Naive thymus-derived CD8-positive, alpha-beta T cell (primary cell): ENCODE measurements around the gene AMOTL2. TPM values are rescaled to one million over a fixed set of nuclear protein-coding genes. Genes with fewer than 3 reads are reported as not detected.

Source experiments
- ATAC-seq, 2 donors: fragments of 150-1000 bp; cut with Tn5 transposase in 1 of 2; sonication (Bioruptor Pico), chemical (Tn5 transposase) in 1 of 2; 1 replicate in 1 of 2; 2 replicates in 1 of 2; pipeline ENCODE4 v1.10.0; 2021; ENCODE audit warnings: mild to moderate bottlenecking in 2 of 2, moderate library complexity in 2 of 2
- POLR2A ChIA-PET: fragments of 350-600 bp; sonication (Branson Sonifier 250); formaldehyde crosslinking; loops from one replicate; lab custom pipeline; 2021; ENCODE audit warnings: antibody characterized with exemption; lab: Charles Lee
- DNase-seq, 10 donors: peaks; one replicate each; pipeline versions ENCODE4 v3.0.0 to v3.0.0-alpha.2; 2020 to 2022
- H3K27ac Mint-ChIP-seq, 10 donors: one replicate each; pipeline ENCODE4 v1.8.0; 2020 to 2022; ENCODE audit warnings: mild to moderate bottlenecking in 10 of 10, mixed read lengths in 10 of 10, moderate library complexity in 4 of 10, inconsistent platforms in 1 of 10
- H3K27me3 Mint-ChIP-seq, 5 donors: one replicate each; pipeline ENCODE4 v1.8.0; 2021 to 2022; ENCODE audit warnings: mixed read lengths in 5 of 5
- H3K36me3 Mint-ChIP-seq, 3 donors: one replicate each; pipeline ENCODE4 v1.8.0; 2020 to 2022; ENCODE audit warnings: mixed read lengths in 3 of 3, mild to moderate bottlenecking in 2 of 3, inconsistent platforms in 1 of 3
- H3K4me1 Mint-ChIP-seq, 4 donors: one replicate each; pipeline ENCODE4 v1.8.0; 2021 to 2022; ENCODE audit warnings: mixed read lengths in 4 of 4
- H3K4me3 Mint-ChIP-seq, 10 donors: one replicate each; pipeline ENCODE4 v1.8.0; 2020 to 2022; ENCODE audit warnings: mild to moderate bottlenecking in 10 of 10, mixed read lengths in 10 of 10, moderate library complexity in 6 of 10, inconsistent platforms in 1 of 10
- H3K9me3 Mint-ChIP-seq, 9 donors: one replicate each; pipeline ENCODE4 v1.8.0; 2020 to 2022; ENCODE audit warnings: mixed read lengths in 9 of 9, mild to moderate bottlenecking in 3 of 9, inconsistent platforms in 1 of 9, moderate library complexity in 1 of 9
- polyA plus RNA-seq, 3 donors: library from polyadenylated mRNA; unstranded; fragments of 300-500 nt; fragmentation: Illumina TruSeq; gene quantifications; one replicate each; pipeline ENCODE4 v1.2.3, GENCODE V29; 2021
- total RNA-seq, 8 experiments: library from RNA in 2 of 8; stranded (reverse) in 2 of 8; gene quantifications; one replicate each; pipeline ENCODE4 v1.2.3 and lab custom pipeline; 2021 to 2026

Gene AMOTL2
- total RNA-seq (not detected), polyA plus RNA-seq (not detected), total RNA-seq (lab: John Stamatoyannopoulos, UW) (0 to 0.09 (median 0) reads per million in 6 experiments)

DNA sequence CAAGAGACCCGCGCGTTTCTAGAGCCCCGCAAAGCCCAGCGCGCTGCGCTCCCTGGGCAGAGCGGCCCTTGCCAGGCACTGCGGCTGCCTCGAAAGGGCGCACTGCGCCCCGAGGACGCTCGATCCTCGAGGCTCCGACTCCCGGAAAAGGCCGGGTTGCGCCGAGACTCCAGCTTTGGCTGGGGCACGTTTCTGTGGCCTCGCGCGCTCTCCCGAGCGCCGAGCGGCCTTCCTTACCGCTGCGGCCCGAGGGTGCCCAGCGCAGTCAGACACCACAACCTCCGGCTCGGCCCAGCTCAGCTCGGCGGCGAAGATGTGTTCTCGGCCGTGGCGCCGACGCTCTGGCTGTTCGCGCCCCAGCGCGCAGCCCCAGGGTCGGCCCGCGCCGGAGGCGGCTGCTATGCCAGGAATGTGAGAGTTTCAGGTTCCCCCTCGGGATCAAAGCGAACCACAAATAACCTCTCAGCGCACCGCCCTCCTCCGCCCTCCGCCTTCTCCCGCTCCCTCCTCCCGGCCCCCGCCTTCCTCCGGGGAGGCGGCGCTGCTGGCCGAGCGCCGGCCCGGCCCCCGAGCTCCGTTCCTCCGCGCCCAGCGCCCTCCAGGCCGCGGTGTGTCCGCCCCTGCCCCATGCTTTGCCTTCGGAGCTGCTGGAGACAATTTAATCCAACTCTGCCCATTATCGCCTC lies at the start of gene AMOTL2:
AMOTL2 (minus strand) TSS at position 343 of the 686 bp plus-strand sequence. CDS start 3,014 bp downstream, outside the sequence.
- Mint-ChIP-seq H3K36me3 (peaks cover 0 to 3% (median 0%) of the 10 kb centered on the region in 3 donors), H3K4me3 (peak within 1 kb of the TSS; percentile 68 to 93 (median 81)), H3K9me3 (no peaks in the 10 kb centered on the region), H3K4me1 (peaks cover 7 to 15% (median 10%) of the 10 kb centered on the region in 4 donors), H3K27ac (no peak within 1 kb of the TSS), H3K27me3 (peaks cover 21 to 63% (median 36%) of the 10 kb centered on the region in 5 donors)
- DNase-seq (no peak), ATAC-seq (peak; percentile 33 to 56)
- POLR2A ChIA-PET = interaction anchor here (0.9 kb wide), 1 partner anchor 10 kb away, joined by 3 read pairs; no protein-coding TSS in a partner anchor

DNA sequence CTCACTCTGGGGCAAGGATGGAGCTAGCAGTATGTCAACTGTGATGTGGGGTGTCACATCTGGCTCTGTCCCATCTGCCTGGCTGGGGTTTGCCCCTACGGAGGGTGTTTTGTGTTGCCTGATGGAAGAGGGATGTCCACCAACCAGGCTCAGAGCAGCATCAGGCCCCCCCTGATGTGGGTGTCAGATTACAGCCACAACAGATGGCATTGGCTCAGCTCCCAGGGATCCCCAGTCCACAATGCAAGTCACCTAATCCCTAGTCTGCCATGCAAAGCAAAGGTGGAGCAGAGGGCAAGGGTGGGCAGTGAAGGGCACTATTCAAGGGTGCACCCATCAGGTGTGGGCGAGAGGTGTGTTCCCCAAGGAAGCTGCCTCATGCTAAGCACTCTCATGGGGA lies 48.9 kb upstream of the AMOTL2 start:
- Mint-ChIP-seq H3K27me3 (peaks cover 0 to 7% (median 1%) of the 10 kb centered on the region in 5 donors), H3K4me3 (no peak overlapping the region), H3K4me1 (peaks cover 0 to 6% (median 1%) of the 10 kb centered on the region in 4 donors), H3K9me3 (no peaks in the 10 kb centered on the region), H3K27ac (no peak overlapping the region), H3K36me3 (no peaks in the 10 kb centered on the region)
- DNase-seq = no peak
- POLR2A ChIA-PET = no interaction called here
- ATAC-seq = no peak

DNA sequence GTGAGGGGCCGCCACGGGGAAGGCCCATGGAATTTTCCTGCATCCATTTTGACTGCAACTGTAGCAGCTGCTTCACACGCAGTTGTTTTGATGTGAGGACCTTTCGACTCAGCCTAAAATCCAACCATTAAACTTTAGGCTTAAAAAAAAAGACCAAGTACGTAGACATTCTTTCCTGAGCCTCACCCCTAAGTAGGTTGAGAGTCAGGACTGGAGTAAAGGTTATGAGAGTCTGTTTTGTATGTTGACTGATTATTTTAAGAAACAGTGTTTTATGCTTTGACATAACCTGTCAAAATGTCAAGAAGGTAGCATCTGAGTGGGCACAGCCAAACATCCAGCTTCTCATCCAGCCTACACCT lies 45.7 kb upstream of the AMOTL2 start:
- no peak overlapping the region for H3K27ac Mint-ChIP-seq
- POLR2A ChIA-PET = no interaction called here
- no peak overlapping the region for H3K4me3 Mint-ChIP-seq
- H3K36me3 Mint-ChIP-seq = no peaks in the 10 kb centered on the region
- peaks cover 0 to 2% (median 0%) of the 10 kb centered on the region in 9 donors for H3K9me3 Mint-ChIP-seq
- H3K27me3 Mint-ChIP-seq = peaks cover 0 to 3% (median 0%) of the 10 kb centered on the region in 5 donors
- ATAC-seq = no peak
- H3K4me1 Mint-ChIP-seq = peaks cover 0 to 6% (median 1%) of the 10 kb centered on the region in 4 donors
- no peak for DNase-seq

DNA sequence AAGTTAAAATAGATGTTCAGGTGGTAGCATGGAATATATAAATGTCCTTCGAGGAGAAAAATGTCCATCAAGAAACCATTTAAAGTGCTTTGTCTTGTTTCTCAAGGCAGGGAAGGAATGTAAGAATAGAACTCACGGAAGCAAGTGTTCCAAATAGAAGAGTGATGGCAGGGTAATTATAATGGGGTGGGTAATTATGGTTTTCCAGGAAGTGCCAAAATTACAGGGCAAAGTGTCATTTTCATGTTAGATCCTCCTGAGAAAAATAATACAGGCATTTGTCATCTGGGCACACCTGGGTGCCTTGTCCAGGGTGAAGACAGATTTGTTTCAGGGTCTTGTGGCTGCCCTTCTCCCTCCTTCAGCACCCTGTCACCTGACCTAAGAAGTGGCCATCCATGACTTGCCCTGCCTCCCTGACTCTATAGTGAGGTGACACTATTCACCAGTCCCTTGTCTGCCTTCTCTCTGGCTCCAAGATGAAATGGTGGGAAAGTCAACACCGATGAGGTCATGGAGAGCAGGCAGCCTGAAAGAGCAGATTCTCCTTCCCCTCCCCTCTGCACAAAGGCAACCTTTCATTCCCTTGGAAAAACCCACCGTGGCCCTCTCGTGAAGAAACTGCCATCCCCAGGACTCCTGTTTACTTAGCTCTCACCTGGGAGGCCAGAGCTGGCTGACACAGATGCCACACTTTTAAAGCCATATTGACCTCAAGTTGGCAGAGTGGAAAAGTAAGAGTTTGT lies 45.1 kb upstream of the AMOTL2 start:
- Mint-ChIP-seq H3K27me3 (peaks cover 0 to 6% (median under 1%) of the 10 kb centered on the region in 5 donors), H3K4me1 (peaks cover 0 to 6% (median 1%) of the 10 kb centered on the region in 4 donors), H3K4me3 (no peak overlapping the region), H3K36me3 (peaks cover 0 to 2% (median 0%) of the 10 kb centered on the region in 3 donors), H3K27ac (no peak overlapping the region), H3K9me3 (peaks cover 0 to 7% (median 0%) of the 10 kb centered on the region in 9 donors)
- DNase-seq (no peak), ATAC-seq (no peak)
- POLR2A ChIA-PET = no interaction called here

DNA sequence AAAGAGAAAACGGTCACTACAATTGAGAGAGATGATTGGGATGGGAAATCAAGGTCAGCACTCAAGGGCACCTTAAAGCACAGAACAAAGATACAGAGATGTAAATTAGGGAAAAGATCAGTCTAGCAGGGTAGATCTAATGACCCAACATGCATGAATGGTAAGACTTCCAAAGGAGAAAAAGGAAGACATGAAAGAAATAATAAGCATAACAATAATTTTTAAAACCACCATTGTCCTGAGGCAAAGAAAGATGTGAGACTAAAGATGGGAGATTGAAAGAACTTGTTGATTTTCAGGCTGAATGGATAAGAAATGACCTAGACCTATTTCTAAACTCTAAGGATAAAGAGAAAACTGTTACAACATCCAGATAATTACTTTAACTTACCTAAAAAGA lies 34.8 kb upstream of the AMOTL2 start:
- POLR2A ChIA-PET = no interaction called here
- peaks cover 23 to 66% (median 47%) of the 10 kb centered on the region in 5 donors for H3K27me3 Mint-ChIP-seq

DNA sequence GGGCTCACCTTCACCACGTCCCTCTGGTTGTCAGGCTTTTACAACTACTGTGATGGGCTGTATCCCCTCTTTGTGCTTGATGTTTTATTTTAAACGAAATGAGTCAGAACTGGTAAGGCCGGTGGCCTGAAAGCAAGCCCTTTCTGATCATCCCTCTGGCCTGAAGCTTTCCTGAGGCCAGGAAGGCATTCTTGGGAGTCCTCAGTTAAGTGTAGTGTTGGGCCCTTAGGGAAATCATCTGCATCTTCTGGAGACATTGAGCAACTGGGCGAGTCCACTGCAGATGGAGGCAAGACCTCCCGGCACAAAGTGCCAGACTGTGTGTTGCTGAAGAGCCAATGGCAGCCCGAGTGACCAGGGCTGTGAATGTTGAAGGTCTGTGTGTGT lies 33.0 kb upstream of the AMOTL2 start:
- ATAC-seq = no peak
- Mint-ChIP-seq H3K27me3 (peaks cover 22 to 83% (median 58%) of the 10 kb centered on the region in 5 donors), H3K36me3 (peaks cover 0 to 18% (median under 1%) of the 10 kb centered on the region in 3 donors), H3K4me3 (peak overlapping the region in 1 of 10 donors; percentile 15), H3K4me1 (peaks cover 0 to 10% (median 6%) of the 10 kb centered on the region in 4 donors), H3K27ac (no peak overlapping the region), H3K9me3 (peaks cover 2 to 19% (median 10%) of the 10 kb centered on the region in 9 donors)
- POLR2A ChIA-PET = no interaction called here
- no peak for DNase-seq

More for the DNA sequence above, 34.8 kb upstream of the AMOTL2 start:
- Mint-ChIP-seq H3K36me3 (peaks cover 0 to 1% (median 0%) of the 10 kb centered on the region in 3 donors), H3K9me3 (peaks cover 0 to 5% (median 0%) of the 10 kb centered on the region in 9 donors), H3K4me3 (no peak overlapping the region), H3K27ac (no peak overlapping the region), H3K4me1 (peaks cover 0 to 10% (median 6%) of the 10 kb centered on the region in 4 donors)
- DNase-seq (no peak), ATAC-seq (no peak)

DNA sequence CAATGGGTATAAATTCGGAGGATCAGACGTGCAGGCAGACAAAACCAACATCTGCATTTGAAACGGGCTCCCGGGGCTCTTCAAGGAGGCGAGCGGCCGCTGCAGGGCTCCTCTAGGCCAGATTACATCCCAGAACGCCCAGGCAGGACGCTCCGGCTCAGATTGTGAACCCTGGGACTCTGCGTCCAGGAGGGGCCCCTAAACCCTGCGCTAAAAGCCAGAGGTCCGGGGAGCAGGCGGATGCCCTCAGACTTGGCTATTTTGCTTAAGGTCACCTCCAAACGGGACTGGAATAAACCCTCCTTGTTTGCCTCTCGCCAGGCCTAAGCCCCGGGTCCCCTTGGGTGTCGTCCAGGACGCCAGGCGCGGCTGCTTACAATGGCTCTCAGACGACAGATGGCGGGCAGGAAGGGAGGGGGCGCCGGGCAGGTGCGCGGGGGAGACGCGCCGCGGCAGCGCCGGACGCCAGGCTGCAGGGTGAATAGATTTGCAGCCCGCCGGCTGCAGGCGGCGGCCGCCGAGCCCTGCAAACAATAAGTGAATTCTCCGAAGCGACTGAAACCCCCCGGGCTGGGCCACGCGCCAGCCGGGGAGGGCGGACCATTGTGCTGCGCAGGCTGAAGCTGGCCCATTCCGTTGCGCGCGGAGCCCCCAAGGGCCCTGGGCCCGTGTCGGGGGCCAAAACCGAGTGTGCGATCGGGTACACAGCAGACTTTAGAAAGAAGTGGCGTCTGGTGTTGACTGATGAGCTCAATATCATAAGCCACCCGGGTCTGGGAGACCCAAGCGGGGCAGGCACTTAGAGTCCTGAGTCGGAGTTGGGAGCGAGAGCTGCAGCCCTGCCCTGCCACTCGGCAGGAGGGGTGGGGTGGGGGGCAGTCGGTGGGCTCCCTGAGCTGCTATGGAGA lies 32.3 kb upstream of the AMOTL2 start:
- Mint-ChIP-seq H3K27ac (no peak overlapping the region), H3K9me3 (peaks cover 3 to 26% (median 14%) of the 10 kb centered on the region in 9 donors), H3K4me3 (peak overlapping the region in 5 of 10 donors; percentile 31 to 46 (median 39)), H3K27me3 (peaks cover 26 to 90% (median 60%) of the 10 kb centered on the region in 5 donors), H3K36me3 (peaks cover 0 to 25% (median 4%) of the 10 kb centered on the region in 3 donors), H3K4me1 (peaks cover 0 to 10% (median 6%) of the 10 kb centered on the region in 4 donors)
- DNase-seq (no peak), ATAC-seq (no peak)
- POLR2A ChIA-PET = no interaction called here

DNA sequence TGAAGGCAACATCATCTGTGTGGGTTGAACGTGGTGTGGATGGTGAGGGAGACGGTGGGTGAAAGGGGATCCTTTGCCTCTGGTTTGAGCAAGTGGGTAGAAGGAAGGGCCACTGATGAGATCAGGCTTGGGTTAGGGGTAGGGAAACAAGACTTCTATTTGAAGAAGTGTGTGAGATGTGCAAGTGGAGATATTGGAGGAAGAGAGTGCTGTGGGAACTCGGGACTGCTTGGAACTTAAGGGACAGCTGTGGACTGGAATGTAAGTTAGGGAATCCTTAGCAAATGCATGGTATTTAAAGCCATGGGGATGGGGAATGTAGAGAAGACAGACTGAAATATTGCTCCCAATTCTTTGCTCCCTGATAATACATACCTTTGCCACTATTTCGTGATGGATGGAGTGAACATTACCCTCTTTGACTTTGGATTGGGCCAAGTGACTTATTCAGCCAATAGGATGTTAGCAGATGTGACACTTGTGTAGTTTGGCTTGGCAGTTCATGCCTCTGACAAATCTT lies 30.2 kb upstream of the AMOTL2 start:
- Mint-ChIP-seq H3K27ac (peak overlapping the region in 1 of 10 donors; percentile 57), H3K4me1 (peaks cover 0 to 10% (median 6%) of the 10 kb centered on the region in 4 donors), H3K9me3 (peaks cover 3 to 27% (median 17%) of the 10 kb centered on the region in 9 donors), H3K27me3 (peaks cover 38 to 90% (median 60%) of the 10 kb centered on the region in 5 donors), H3K4me3 (no peak overlapping the region), H3K36me3 (peaks cover 0 to 27% (median 4%) of the 10 kb centered on the region in 3 donors)
- POLR2A ChIA-PET = no interaction called here
- DNase-seq (no peak), ATAC-seq (no peak)

DNA sequence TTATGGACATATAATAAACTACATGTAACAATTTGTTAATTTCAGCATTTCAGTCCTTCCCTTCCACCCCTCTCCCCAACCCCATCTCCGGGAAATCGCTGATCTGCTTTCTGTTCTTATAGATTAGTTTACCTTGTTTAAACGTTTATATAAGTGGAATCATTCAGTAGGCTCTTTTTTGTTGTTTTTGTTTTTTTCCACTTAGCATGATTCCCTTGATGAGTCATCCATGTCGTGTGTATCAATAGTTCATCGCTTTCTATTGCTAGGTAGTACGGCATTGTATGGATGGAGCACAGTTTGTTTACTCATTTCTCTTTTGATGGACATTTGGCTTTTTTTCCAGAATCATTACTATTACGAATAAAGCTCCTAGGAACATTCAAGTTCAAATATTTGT lies 23.5 kb upstream of the AMOTL2 start:
- POLR2A ChIA-PET = no interaction called here
- peaks cover 3 to 16% (median 11%) of the 10 kb centered on the region in 9 donors for H3K9me3 Mint-ChIP-seq
- no peak overlapping the region for H3K4me3 Mint-ChIP-seq
- no peak overlapping the region for H3K27ac Mint-ChIP-seq
- peaks cover 22 to 70% (median 44%) of the 10 kb centered on the region in 5 donors for H3K27me3 Mint-ChIP-seq
- H3K36me3 Mint-ChIP-seq = peaks cover 0 to 14% (median 4%) of the 10 kb centered on the region in 3 donors
- no peaks in the 10 kb centered on the region for H3K4me1 Mint-ChIP-seq
- ATAC-seq (no peak), DNase-seq (no peak)

DNA sequence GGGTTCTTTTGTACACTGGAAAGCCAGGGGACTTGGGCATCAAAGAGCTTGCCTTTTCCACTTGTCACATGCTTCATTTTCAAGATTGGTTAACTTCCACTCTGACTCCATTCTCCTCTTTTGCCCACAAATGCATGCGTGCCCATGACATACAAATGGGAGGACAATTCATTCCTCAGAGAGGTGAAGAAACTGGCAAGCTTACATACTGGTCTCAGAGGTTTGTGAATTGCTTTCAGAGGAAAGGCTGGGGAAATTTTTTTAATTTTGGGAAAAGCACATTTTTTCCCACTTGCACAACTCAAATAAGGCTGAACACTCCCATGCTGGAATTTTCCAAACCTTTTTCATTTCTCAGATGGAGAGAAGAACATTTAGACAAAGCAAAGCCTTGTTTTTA lies 20.9 kb upstream of the AMOTL2 start:
- DNase-seq (no peak), ATAC-seq (no peak)
- Mint-ChIP-seq H3K27ac (no peak overlapping the region), H3K9me3 (peaks cover 0 to 4% (median 0%) of the 10 kb centered on the region in 9 donors), H3K4me1 (no peaks in the 10 kb centered on the region), H3K27me3 (peaks cover 16 to 56% (median 40%) of the 10 kb centered on the region in 5 donors), H3K4me3 (no peak overlapping the region), H3K36me3 (no peaks in the 10 kb centered on the region)
- POLR2A ChIA-PET = no interaction called here

DNA sequence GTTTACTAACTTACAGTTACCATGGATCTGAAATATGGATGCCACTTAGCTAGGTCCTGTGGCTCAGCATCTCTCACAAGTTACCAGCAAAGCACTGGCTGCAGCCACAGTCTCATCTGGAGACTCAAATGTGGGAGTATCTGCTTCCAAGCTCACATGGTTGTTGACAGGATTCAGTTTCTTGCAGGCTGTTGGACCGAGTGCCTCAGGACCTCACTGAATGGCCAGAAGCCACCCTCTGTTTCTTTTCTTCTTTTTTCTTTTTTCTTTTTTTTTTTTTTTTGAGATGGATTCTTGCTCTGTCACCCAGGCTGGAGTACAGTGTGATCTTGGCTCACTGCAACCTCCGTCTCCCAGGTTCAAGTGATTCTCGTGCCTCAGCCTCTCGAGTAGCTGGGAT lies 20.1 kb upstream of the AMOTL2 start:
- H3K4me3 Mint-ChIP-seq = no peak overlapping the region
- H3K9me3 Mint-ChIP-seq = peaks cover 0 to 3% (median 0%) of the 10 kb centered on the region in 9 donors
- POLR2A ChIA-PET = no interaction called here
- no peak for DNase-seq
- no peaks in the 10 kb centered on the region for H3K4me1 Mint-ChIP-seq
- no peak for ATAC-seq
- peaks cover 15 to 55% (median 33%) of the 10 kb centered on the region in 5 donors for H3K27me3 Mint-ChIP-seq
- no peak overlapping the region for H3K27ac Mint-ChIP-seq
- H3K36me3 Mint-ChIP-seq = no peaks in the 10 kb centered on the region

DNA sequence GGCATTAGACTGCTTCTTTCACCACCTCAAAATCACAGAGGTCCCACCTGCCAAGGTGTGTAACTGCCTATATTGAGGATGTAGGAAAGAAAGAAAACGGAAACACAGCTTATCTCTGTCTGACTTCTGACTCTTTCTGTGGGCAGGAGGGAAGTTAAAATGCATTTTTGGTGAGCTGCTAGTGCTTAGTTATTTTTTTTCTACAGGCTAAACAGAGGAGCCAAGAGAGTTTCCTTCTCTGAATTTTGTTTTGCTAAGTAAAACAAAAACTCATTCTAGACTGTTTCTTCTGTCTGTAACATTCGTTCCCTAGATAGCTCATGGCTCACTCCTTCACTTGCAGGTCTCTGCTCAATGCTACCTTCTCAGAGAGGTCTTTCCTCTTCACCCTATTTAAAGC lies 18.8 kb upstream of the AMOTL2 start:
- H3K4me3 Mint-ChIP-seq = no peak overlapping the region
- ATAC-seq (no peak), DNase-seq (no peak)
- H3K27me3 Mint-ChIP-seq = peaks cover 16 to 52% (median 34%) of the 10 kb centered on the region in 5 donors
- H3K36me3 Mint-ChIP-seq = no peaks in the 10 kb centered on the region
- no peak overlapping the region for H3K27ac Mint-ChIP-seq
- H3K9me3 Mint-ChIP-seq = peaks cover 0 to 3% (median 0%) of the 10 kb centered on the region in 9 donors
- H3K4me1 Mint-ChIP-seq = no peaks in the 10 kb centered on the region
- POLR2A ChIA-PET = no interaction called here
